ENCODE results near the gene KARS1.
A peak's percentile ranks its signal among the peaks of the same experiment; 100 is the strongest.

Gene KARS1

GRCh38 chr16:75647492-75648264, at the start of gene KARS1, which contains the start of gene TERF2IP:
TSS of gene KARS1 (minus strand) at chr16:75647665. CDS start at chr16:75647639, 26 bp downstream.
TSS of gene TERF2IP (plus strand) at chr16:75647773. CDS start at chr16:75647883, 110 bp downstream.
- peak; percentile 97 for DNase-seq

GRCh38 chr16:75695708-75696107, 48.2 kb upstream of the KARS1 start:
- no peak for DNase-seq

DNA sequence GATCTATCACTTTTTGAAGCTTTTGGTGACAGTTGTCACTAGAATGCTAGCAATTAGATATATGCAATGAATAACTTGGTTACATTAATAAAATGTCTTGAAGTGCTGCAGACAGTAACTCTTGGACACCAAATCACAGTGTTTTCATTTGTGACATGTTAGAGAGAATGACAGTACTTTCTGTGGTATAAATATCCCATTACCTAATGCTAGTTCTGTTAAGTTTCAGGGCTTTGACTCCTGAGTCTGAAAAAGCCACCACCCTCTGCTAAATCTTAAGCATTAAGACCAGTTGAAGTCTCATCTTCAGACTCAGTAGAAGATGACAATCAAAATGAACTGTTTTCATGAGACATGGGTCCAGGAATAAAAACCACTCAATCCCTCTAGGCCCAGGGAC, 39.9 kb upstream of the KARS1 start:
- DNase-seq: no peak

DNA sequence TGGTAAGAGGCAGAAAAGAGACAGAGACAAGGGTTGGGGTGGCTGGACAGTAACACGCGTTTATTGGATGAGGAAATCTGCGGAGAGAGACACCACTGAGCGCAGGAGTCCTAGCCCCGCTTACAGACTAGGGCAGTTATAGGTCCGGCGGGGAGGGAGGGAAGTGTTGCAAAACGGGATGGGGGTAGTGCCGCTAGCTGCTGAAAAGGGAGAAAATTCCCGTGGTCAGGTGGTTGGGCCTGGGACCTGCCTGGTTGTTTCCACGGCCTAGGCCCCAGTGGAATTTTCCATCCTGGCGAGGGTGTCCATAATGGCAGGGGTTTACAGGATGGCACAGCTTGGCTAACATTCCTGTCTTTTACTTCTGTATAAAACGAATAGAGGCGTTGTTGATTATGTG, 34.8 kb upstream of the KARS1 start:
- DNase-seq: no peak

DNA sequence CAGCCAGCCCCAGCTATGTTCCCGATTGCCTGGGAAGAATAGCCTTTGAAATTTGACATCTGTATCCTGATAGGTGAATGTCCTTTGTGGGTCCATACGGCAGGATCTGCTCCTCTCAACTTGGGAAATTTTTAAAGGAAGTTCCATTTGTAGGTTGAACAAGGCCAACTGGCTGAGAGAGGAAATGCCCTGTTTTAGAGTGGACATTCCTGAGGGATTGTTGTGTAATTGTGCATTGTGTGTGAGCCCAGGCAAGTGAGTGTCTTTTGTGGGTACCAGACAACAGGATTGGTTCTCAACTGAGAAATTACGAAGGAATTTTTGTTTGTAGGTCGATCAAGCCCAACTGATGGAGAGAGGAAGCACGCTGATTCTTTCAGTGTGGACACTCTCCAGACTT, 31.9 kb upstream of the KARS1 start:
- DNase-seq: no peak

DNA sequence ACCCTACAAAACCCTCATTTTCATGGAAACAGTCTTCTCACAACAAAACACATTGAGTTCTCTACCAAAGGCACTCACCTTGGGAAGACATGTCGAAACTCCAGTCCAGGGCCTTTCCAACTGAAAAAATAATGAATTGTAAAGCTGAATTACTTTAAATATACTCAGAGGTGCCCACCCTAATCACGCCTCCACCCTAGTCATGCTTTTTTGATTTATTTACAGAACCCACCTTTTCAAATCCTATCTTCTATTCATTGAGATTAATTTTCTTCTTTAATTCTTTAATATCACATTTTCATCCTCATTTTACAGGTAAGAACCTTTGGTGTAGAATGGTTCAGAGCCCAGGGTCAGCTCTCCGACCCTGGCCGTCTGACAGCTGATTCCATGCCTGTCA, 29.4 kb upstream of the KARS1 start, which contains the start of gene CPHXL2:
TSS of gene CPHXL2 (minus strand) at position 101 of the 400 bp plus-strand sequence. CDS start at position 91, 10 bp downstream.
- no peak for DNase-seq

- DNase-seq: no peak
Measured at GRCh38 chr16:75667503-75667902, 20.0 kb upstream of the KARS1 start.

- no peak for DNase-seq
Measured at GRCh38 chr16:75660726-75661302, 13.3 kb upstream of the KARS1 start.

DNA sequence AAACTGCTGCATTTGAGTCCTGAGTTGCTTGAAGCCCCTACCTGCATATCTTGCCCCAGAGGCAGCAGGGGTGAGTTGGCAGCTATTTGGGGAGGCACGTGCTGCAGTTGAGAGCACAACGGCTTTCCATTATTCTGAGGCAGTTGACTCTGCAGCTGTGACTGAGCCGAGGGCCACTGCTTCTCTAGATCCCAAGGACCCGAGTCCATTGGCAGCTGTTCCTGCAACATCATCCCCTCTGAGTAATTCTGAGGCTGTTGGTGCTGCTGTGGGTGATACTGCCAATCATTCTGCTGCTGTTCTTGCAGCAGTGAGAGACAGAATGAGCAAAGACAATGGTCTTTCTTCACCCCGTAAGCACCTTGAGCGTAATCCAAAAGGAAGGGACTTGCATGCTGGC, 12.9 kb upstream of the KARS1 start:
- no peak for DNase-seq

GRCh38 chr16:75658175-75658574, 10.7 kb upstream of the KARS1 start:
- DNase-seq: no peak

DNA sequence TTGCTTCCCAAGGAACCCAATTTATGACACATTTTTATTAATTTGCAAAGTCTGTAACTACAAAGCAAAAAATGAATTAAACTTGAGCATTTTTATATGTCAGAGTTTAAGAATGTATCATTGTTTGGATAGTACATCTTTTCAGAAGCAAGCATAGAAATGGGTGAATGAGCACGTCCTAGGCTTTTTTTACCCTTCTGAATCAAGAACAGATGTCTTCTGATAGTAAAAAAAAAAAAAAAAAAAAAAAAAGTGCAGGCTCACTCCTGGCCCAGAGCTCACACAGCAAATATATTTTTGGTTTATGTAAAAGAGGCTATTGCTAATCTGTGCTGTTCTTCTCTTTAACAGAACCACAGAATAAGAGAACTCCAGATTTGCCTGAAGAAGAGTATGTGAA, 6.5 kb upstream of the KARS1 start:
- DNase-seq: no peak

GRCh38 chr16:75648265-75649076, 1.0 kb upstream of the KARS1 start:
- DNase-seq: peak; percentile 90

GRCh38 chr16:75647112-75647491, 363 bp downstream of the KARS1 start:
- DNase-seq: no peak

DNA sequence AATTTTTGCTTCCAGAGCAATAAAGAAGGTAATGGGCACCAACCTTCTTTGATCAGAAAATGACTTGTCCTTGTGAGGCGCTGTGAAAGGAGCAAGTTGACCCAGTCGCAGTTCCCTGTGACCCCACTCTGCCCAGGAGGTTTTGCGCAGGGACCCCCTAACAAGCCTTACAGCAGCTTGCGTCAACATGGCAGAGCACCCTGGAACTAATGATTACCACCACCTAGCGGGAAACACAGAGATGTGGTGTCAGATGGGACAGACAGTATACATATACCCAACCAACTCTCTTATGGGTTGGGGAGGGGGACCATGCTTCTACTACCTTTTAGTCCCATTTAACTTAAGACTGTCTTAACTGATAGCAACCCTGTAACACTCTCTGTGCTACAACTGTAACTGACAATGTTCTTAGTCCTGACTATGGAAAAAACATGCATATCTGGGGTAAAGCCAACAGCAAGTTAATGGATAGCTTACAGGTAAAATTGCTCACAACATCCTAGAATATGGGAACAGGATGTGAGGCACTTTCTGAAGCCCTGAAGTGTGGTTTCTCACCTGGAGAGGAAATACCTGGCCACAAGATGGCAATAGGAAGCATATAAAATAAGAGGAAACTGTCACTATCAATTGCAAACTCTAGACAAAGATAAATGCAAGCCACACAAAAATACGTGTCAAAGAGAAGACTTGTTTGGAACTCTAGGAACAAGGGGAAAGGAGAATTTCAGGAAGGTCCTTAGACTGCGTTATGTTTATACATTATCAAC, 3.0 kb downstream of the KARS1 start:
- no peak for DNase-seq

DNA sequence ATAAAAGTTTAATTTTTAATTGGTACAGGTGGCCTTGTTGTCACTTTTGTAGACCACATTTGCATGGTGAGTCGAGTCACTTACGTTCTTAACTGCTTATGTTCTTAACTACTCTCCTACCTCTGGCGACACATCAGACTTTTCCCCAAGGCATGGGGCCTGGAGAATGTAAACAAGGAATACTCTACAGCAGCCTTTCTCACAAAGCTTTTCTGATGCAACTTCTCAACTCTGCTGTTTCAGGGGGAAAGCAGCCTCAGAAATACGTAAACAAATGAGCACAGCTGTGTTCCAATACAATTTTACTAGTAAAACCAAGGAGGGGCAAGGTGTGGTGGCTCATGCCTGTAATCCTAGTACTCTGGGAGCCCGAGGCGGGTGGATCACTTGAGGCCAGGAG, 6.9 kb downstream of the KARS1 start:
- no peak for DNase-seq

DNA sequence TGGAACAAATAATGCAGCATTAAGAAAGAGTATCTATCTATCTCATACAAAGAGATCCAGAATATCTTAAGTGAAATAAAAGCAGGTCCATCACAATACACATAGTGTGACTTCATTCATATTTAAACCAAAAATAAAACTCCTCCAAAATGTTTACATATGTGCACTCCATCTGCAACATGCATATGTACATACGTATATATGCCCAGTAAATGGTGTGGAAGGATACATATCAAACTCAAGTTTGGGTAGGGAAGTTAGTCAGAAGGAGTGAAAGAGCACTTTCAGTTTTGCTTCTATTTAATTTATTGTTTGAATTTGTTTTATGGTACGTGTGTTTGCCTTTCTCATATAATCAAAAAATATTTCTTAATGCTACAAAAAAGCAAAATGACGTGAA, 12.4 kb downstream of the KARS1 start:
- no peak for DNase-seq

DNA sequence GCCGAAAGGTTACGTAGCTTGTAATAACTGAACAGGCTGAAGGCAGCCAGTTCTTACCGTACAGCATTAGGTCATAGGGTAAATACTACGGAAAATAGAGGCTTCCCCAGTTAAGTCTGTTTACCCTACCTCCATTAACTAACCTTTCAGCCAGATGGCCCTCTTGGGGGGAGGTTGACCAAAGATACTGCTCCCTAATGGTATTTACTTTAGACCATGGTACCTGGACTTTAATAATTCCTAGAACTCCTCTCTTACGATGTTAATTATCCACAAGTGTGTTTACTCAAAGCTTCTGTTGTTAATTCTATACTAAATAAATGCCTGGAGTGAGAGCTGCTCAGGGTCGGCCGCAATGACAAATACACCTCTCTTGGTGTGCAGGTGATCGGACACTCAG, 14.6 kb downstream of the KARS1 start:
- no peak for DNase-seq

- no peak for DNase-seq
Measured at GRCh38 chr16:75630052-75630451, 17.4 kb downstream of the KARS1 start.

DNA sequence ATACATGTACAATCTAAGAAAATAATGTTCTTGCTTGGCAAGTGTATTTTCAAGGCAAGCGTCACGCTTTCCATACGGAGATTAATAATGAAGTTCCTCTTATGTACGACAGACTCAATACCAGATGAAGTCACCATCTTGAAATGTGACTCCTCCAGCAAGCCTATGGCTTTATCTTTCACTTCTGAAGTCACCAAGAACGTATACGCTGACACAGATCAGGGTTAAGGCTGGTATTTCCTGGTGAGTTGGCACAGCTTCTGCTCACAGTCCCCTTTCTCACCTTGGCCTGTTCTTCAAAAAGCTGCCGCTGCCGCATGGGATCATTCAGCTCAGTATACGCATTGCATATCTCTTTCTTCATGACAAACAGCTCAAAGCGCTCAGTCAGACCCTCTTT, 18.3 kb downstream of the KARS1 start:
- no peak for DNase-seq

DNA sequence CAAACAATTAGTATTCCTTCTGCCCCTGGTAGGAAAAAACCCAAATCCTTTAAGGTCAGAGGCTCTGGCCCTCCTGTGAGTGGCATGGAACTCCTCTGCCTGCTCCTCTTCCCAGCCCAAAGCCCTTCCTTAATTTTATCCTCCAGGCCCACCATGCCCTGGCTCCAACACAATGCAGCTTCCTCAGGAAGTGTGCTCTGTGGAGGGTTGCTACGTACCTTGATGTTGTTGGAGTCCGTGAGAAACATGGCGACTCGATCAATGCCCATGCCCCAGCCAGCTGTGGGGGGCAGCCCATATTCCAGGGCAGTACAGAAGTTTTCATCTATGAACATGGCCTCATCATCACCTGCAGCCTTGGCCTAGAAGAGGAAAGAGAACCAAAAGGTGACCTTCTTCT, 19.1 kb downstream of the KARS1 start:
- no peak for DNase-seq

GRCh38 chr16:75627851-75628250, 19.6 kb downstream of the KARS1 start:
- no peak for DNase-seq

DNA sequence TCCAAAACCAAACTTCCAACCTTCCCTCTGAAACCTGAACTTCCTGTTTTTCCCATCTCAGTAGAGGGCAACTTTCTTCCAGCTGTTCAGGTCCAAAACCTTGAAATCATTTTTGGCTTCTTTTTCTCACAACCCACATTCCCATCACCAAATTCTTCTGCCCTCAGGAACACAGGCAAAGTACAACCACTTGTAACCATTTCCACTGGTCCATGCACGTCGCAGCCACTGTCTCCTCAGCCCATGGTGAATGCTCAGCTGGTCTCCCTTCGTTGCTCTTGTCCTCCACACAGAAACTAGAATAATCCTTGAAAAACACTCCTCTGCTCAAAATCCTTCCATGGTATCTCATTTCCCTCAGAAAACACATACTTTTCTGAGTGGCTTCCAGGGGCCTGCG, 20.7 kb downstream of the KARS1 start:
- DNase-seq: no peak

- DNase-seq: no peak
Measured at GRCh38 chr16:75624921-75625334, 22.5 kb downstream of the KARS1 start.
